Activated T-helper 17 cell treated with anti-CD3 and anti-CD28 coated beads, Interleukin-2, amount 50 U/mL, for 72 hours (primary cell): ENCODE data around the gene PASD1. TPM values are rescaled to one million over a fixed set of nuclear protein-coding genes. Genes with fewer than 3 reads are reported as not detected.
"Not testable (repeated sequence)": the region's sequence is repeated elsewhere in the genome, so short reads cannot be mapped to it uniquely, and the experiment has no call there.

Experiments
- ATAC-seq: fragments of 150-1000 bp; cut with Tn5 transposase; replicated peaks from 2 replicates; pipeline ENCODE4 v1.10.0; 2021; ENCODE audit warnings: mild to moderate bottlenecking, moderate library complexity
- H3K27ac Mint-ChIP-seq: one replicate; pipeline ENCODE4 v1.8.0; 2022; ENCODE audit warnings: mixed read lengths
- H3K27me3 Mint-ChIP-seq: one replicate; pipeline ENCODE4 v1.8.0; 2022; ENCODE audit warnings: mixed read lengths
- H3K36me3 Mint-ChIP-seq: one replicate; pipeline ENCODE4 v1.8.0; 2022; ENCODE audit warnings: low read depth, mild to moderate bottlenecking, mixed read lengths
- H3K4me1 Mint-ChIP-seq: one replicate; pipeline ENCODE4 v1.8.0; 2022; ENCODE audit warnings: mixed read lengths
- H3K4me3 Mint-ChIP-seq: one replicate; pipeline ENCODE4 v1.8.0; 2022; ENCODE audit warnings: mild to moderate bottlenecking, mixed read lengths
- H3K9me3 Mint-ChIP-seq: one replicate; pipeline ENCODE4 v1.8.0; 2022; ENCODE audit warnings: mixed read lengths
- total RNA-seq, 2 donors: library from RNA; stranded (reverse); gene quantifications; one replicate each; pipeline ENCODE4 v1.2.3, GENCODE V29; 2022

PASD1 gene
- total RNA-seq: not detected

- Mint-ChIP-seq H3K4me3 (no peak within 1 kb of the TSS), H3K4me1 (no peaks in the 10 kb centered on the region), H3K27me3 (peaks cover 3% of the 10 kb centered on the region), H3K27ac (no peak within 1 kb of the TSS), H3K9me3 (no peaks in the 10 kb centered on the region), H3K36me3 (no peaks in the 10 kb centered on the region)
- no peak for ATAC-seq
Measured at GRCh38 chrX:151563449-151563848, at the start of gene PASD1. TSS of gene PASD1 (plus strand) at chrX:151563675. CDS start at chrX:151601554, 37,879 bp downstream.

- Mint-ChIP-seq H3K27me3 (peaks cover 4% of the 10 kb centered on the region), H3K36me3 (no peaks in the 10 kb centered on the region), H3K9me3 (no peaks in the 10 kb centered on the region), H3K4me3 (no peak overlapping the region), H3K27ac (no peak overlapping the region), H3K4me1 (no peaks in the 10 kb centered on the region)
- no peak for ATAC-seq
Measured at GRCh38 chrX:151515237-151515636, 48.2 kb upstream of the PASD1 start.

GRCh38 chrX:151516538-151517187 lies 46.8 kb upstream of the PASD1 start:
- no peak for ATAC-seq
- Mint-ChIP-seq H3K4me3 (no peak overlapping the region), H3K9me3 (no peaks in the 10 kb centered on the region), H3K4me1 (no peaks in the 10 kb centered on the region), H3K27ac (no peak overlapping the region), H3K36me3 (no peaks in the 10 kb centered on the region), H3K27me3 (peaks cover 4% of the 10 kb centered on the region)

GRCh38 chrX:151517421-151517820 lies 46.1 kb upstream of the PASD1 start:
- Mint-ChIP-seq H3K9me3 (no peaks in the 10 kb centered on the region), H3K4me1 (no peaks in the 10 kb centered on the region), H3K27ac (no peak overlapping the region), H3K4me3 (no peak overlapping the region), H3K27me3 (peaks cover 6% of the 10 kb centered on the region), H3K36me3 (no peaks in the 10 kb centered on the region)
- ATAC-seq: no peak

GRCh38 chrX:151523351-151523750 lies 40.1 kb upstream of the PASD1 start:
- no peak overlapping the region for H3K27ac Mint-ChIP-seq
- H3K4me1 Mint-ChIP-seq: no peaks in the 10 kb centered on the region
- H3K27me3 Mint-ChIP-seq: peaks cover 4% of the 10 kb centered on the region
- ATAC-seq: no peak
- no peaks in the 10 kb centered on the region for H3K36me3 Mint-ChIP-seq
- H3K9me3 Mint-ChIP-seq: no peaks in the 10 kb centered on the region
- no peak overlapping the region for H3K4me3 Mint-ChIP-seq

- peaks cover 7% of the 10 kb centered on the region for H3K27me3 Mint-ChIP-seq
- H3K36me3 Mint-ChIP-seq: no peaks in the 10 kb centered on the region
- ATAC-seq: no peak
- H3K4me1 Mint-ChIP-seq: no peaks in the 10 kb centered on the region
- no peak overlapping the region for H3K4me3 Mint-ChIP-seq
- H3K27ac Mint-ChIP-seq: no peak overlapping the region
- no peaks in the 10 kb centered on the region for H3K9me3 Mint-ChIP-seq
Measured at GRCh38 chrX:151536571-151536970, 26.9 kb upstream of the PASD1 start.

GRCh38 chrX:151537572-151537971 lies 25.9 kb upstream of the PASD1 start:
- no peak overlapping the region for H3K4me3 Mint-ChIP-seq
- no peaks in the 10 kb centered on the region for H3K4me1 Mint-ChIP-seq
- no peaks in the 10 kb centered on the region for H3K9me3 Mint-ChIP-seq
- no peak for ATAC-seq
- no peaks in the 10 kb centered on the region for H3K36me3 Mint-ChIP-seq
- peaks cover 7% of the 10 kb centered on the region for H3K27me3 Mint-ChIP-seq
- H3K27ac Mint-ChIP-seq: no peak overlapping the region

- no peak overlapping the region for H3K27ac Mint-ChIP-seq
- no peak for ATAC-seq
- H3K4me1 Mint-ChIP-seq: no peaks in the 10 kb centered on the region
- H3K9me3 Mint-ChIP-seq: no peaks in the 10 kb centered on the region
- H3K36me3 Mint-ChIP-seq: no peaks in the 10 kb centered on the region
- H3K27me3 Mint-ChIP-seq: peaks cover under 1% of the 10 kb centered on the region
- H3K4me3 Mint-ChIP-seq: no peak overlapping the region
Measured at GRCh38 chrX:151538190-151539122, 25.0 kb upstream of the PASD1 start.

GRCh38 chrX:151543706-151544105 lies 19.8 kb upstream of the PASD1 start:
- Mint-ChIP-seq H3K27ac (no peak overlapping the region), H3K36me3 (no peaks in the 10 kb centered on the region), H3K27me3 (no peaks in the 10 kb centered on the region), H3K9me3 (no peaks in the 10 kb centered on the region), H3K4me1 (no peaks in the 10 kb centered on the region), H3K4me3 (no peak overlapping the region)
- no peak for ATAC-seq

GRCh38 chrX:151546226-151546625 lies 17.2 kb upstream of the PASD1 start:
- H3K36me3 Mint-ChIP-seq, H3K4me1 Mint-ChIP-seq, ATAC-seq, H3K4me3 Mint-ChIP-seq, H3K27me3 Mint-ChIP-seq, H3K27ac Mint-ChIP-seq, H3K9me3 Mint-ChIP-seq: not testable (repeated sequence)

- not testable (repeated sequence) for H3K27ac Mint-ChIP-seq, ATAC-seq, H3K9me3 Mint-ChIP-seq, H3K36me3 Mint-ChIP-seq, H3K4me3 Mint-ChIP-seq, H3K4me1 Mint-ChIP-seq, H3K27me3 Mint-ChIP-seq
Measured at GRCh38 chrX:151551176-151551575, 12.3 kb upstream of the PASD1 start.

- no peaks in the 10 kb centered on the region for H3K4me1 Mint-ChIP-seq
- ATAC-seq: no peak
Measured at GRCh38 chrX:151552743-151553142, 10.7 kb upstream of the PASD1 start.

GRCh38 chrX:151555301-151555700 lies 8.2 kb upstream of the PASD1 start:
- ATAC-seq, H3K36me3 Mint-ChIP-seq, H3K27ac Mint-ChIP-seq, H3K4me3 Mint-ChIP-seq, H3K27me3 Mint-ChIP-seq, H3K9me3 Mint-ChIP-seq, H3K4me1 Mint-ChIP-seq: not testable (repeated sequence)

More at GRCh38 chrX:151552743-151553142, 10.7 kb upstream of the PASD1 start:
- Mint-ChIP-seq H3K27me3 (no peaks in the 10 kb centered on the region), H3K4me3 (no peak overlapping the region), H3K36me3 (no peaks in the 10 kb centered on the region), H3K27ac (no peak overlapping the region), H3K9me3 (no peaks in the 10 kb centered on the region)

GRCh38 chrX:151562485-151562884 lies 990 bp upstream of the PASD1 start:
- not testable (repeated sequence) for H3K9me3 Mint-ChIP-seq, H3K4me1 Mint-ChIP-seq, ATAC-seq, H3K27me3 Mint-ChIP-seq, H3K36me3 Mint-ChIP-seq, H3K4me3 Mint-ChIP-seq, H3K27ac Mint-ChIP-seq

- not testable (repeated sequence) for H3K4me3 Mint-ChIP-seq, H3K4me1 Mint-ChIP-seq, H3K36me3 Mint-ChIP-seq, H3K27ac Mint-ChIP-seq, ATAC-seq, H3K27me3 Mint-ChIP-seq, H3K9me3 Mint-ChIP-seq
Measured at GRCh38 chrX:151563003-151563402, 472 bp upstream of the PASD1 start.
